CD4-positive, alpha-beta T cell treated with Interleukin-15 for 1 hour (primary cell): Measurements from ENCODE around the gene LGALS9B.
"Not testable (repeated sequence)": the region's sequence is repeated elsewhere in the genome, so short reads cannot be mapped to it uniquely, and the experiment has no call there.

ENCODE experiments used
- DNase-seq: peaks from one replicate; pipeline ENCODE4 v3.0.0-alpha.2; 2020

The LGALS9B gene

GRCh38 chr17:20467447-20467846, at the start of gene LGALS9B:
Gene LGALS9B, minus strand, starts transcription at chr17:20467539. Its CDS starts 69 bp downstream, at chr17:20467470.
- DNase-seq, result not testable (repeated sequence)

GRCh38 chr17:20516986-20517385, 49.6 kb upstream of the LGALS9B start:
- DNase-seq, result not testable (repeated sequence)

- DNase-seq, result not testable (repeated sequence)
Measured at GRCh38 chr17:20515099-20515498, 47.8 kb upstream of the LGALS9B start.

- not testable (repeated sequence) for DNase-seq
Measured at GRCh38 chr17:20513539-20513938, 46.2 kb upstream of the LGALS9B start.

GRCh38 chr17:20512378-20512777, 45.0 kb upstream of the LGALS9B start:
- not testable (repeated sequence) for DNase-seq

GRCh38 chr17:20511778-20512177, 44.4 kb upstream of the LGALS9B start:
- DNase-seq, result not testable (repeated sequence)

- DNase-seq, result not testable (repeated sequence)
Measured at GRCh38 chr17:20505333-20505732, 38.0 kb upstream of the LGALS9B start.

GRCh38 chr17:20504388-20505066, 37.2 kb upstream of the LGALS9B start:
- not testable (repeated sequence) for DNase-seq

- DNase-seq, result not testable (repeated sequence)
Measured at GRCh38 chr17:20501896-20502295, 34.6 kb upstream of the LGALS9B start.

GRCh38 chr17:20500346-20500745, 33.0 kb upstream of the LGALS9B start:
- not testable (repeated sequence) for DNase-seq

- DNase-seq, result not testable (repeated sequence)
Measured at GRCh38 chr17:20495420-20495819, 28.1 kb upstream of the LGALS9B start.

- DNase-seq, result not testable (repeated sequence)
Measured at GRCh38 chr17:20494735-20495134, 27.4 kb upstream of the LGALS9B start.

GRCh38 chr17:20494147-20494546, 26.8 kb upstream of the LGALS9B start:
- DNase-seq, result not testable (repeated sequence)

- not testable (repeated sequence) for DNase-seq
Measured at GRCh38 chr17:20492971-20493370, 25.6 kb upstream of the LGALS9B start.

- not testable (repeated sequence) for DNase-seq
Measured at GRCh38 chr17:20492099-20492498, 24.8 kb upstream of the LGALS9B start.

GRCh38 chr17:20484930-20485329, 17.6 kb upstream of the LGALS9B start:
- DNase-seq, result not testable (repeated sequence)

GRCh38 chr17:20479889-20480591, 12.7 kb upstream of the LGALS9B start:
- not testable (repeated sequence) for DNase-seq

GRCh38 chr17:20477398-20478071, 10.2 kb upstream of the LGALS9B start:
- not testable (repeated sequence) for DNase-seq

GRCh38 chr17:20475137-20475831, 7.9 kb upstream of the LGALS9B start:
- not testable (repeated sequence) for DNase-seq

GRCh38 chr17:20474081-20474480, 6.7 kb upstream of the LGALS9B start:
- DNase-seq, result not testable (repeated sequence)

- DNase-seq, result not testable (repeated sequence)
Measured at GRCh38 chr17:20469946-20470345, 2.6 kb upstream of the LGALS9B start.

- not testable (repeated sequence) for DNase-seq
Measured at GRCh38 chr17:20469107-20469506, 1.8 kb upstream of the LGALS9B start.

GRCh38 chr17:20466999-20467398, 340 bp downstream of the LGALS9B start:
- not testable (repeated sequence) for DNase-seq
